GM12878 (cell line): ENCODE measurements around the gene HNRNPA0. TPM values are rescaled to one million over a fixed set of nuclear protein-coding genes. Genes with fewer than 3 reads are reported as not detected.

Source experiments
- ATAC-seq: fragments of 200-7000 bp; cut with Tn5 transposase; 3 replicates; pipeline ENCODE4 v1.9.1; 2020; ENCODE audit warnings: mild to moderate bottlenecking, moderate library complexity
- BruUV-seq: library from RNA; stranded (reverse); fragments of 400-500 nt; replicated peaks from 2 replicates; lab custom pipeline; 2021; lab: Mats Ljungman, UMichigan
- CTCF ChIA-PET: fragments of 300-600 bp; sonication (Branson Sonifier 250); formaldehyde crosslinking; extraction: SDS; loops from one replicate; lab custom pipeline; 2021; ENCODE audit warnings: inconsistent platforms; lab: Yijun Ruan, JAX
- POLR2A ChIA-PET: fragments of 350-600 bp; formaldehyde crosslinking; extraction: SDS; loops from one replicate; lab custom pipeline; 2021; ENCODE audit warnings: inconsistent platforms; lab: Charles Lee
- RAD21 ChIA-PET: fragments of 300-600 bp; sonication (Branson Sonifier 250); formaldehyde crosslinking; loops from one replicate; lab custom pipeline; 2023; ENCODE audit warnings: antibody characterized with exemption; ENCODE audit not compliant: unreplicated experiment; lab: Charles Lee
- SMC1A ChIA-PET: fragments of 300-600 bp; sonication (Branson Sonifier 250); formaldehyde crosslinking; loops from one replicate; lab custom pipeline; 2023; ENCODE audit not compliant: unreplicated experiment, uncharacterized antibody; lab: Charles Lee
- DNase-seq: peaks from one replicate; pipeline ENCODE4 v3.0.0-alpha.2; 2011; ENCODE audit warnings: low read depth, low spot score
- FAIRE-seq: peaks from 3 replicates; lab custom pipeline; 2011; peaks lifted over from hg19 to GRCh38; lab: Jason Lieb, UNC
- H2AFZ ChIP-seq: 2 replicates; pipeline ENCODE4 v1.6.0; 2011; ENCODE audit warnings: low read depth, low read length, control low read depth; ENCODE audit not compliant: control insufficient read depth
- H3K27ac ChIP-seq: 2 replicates; pipeline ENCODE4 v1.5.1; 2011; ENCODE audit warnings: control low read depth; ENCODE audit not compliant: control insufficient read depth, insufficient read depth
- H3K27me3 ChIP-seq, 2 experiments: replicated peaks in 1 of 2; 2 replicates each; pipeline versions ENCODE4 v1.6.0 to v1.6.1; 2011; ENCODE audit warnings: low read length in 1 of 2; ENCODE audit not compliant: control insufficient read depth in 2 of 2, insufficient read depth in 2 of 2
- H3K36me3 ChIP-seq, 2 experiments: 2 replicates each; pipeline ENCODE4 v1.5.1; 2011; ENCODE audit warnings: low read length in 1 of 2; ENCODE audit not compliant: control insufficient read depth in 2 of 2, insufficient read depth in 2 of 2
- H3K4me1 ChIP-seq: 2 replicates; pipeline ENCODE4 v1.6.1; 2011; ENCODE audit warnings: mild to moderate bottlenecking, low read length, moderate library complexity, mixed read lengths; ENCODE audit not compliant: control insufficient read depth, insufficient read depth
- H3K4me2 ChIP-seq: 2 replicates; pipeline ENCODE4 v1.6.0; 2011; ENCODE audit warnings: control low read depth; ENCODE audit not compliant: control insufficient read depth, insufficient read depth
- H3K4me3 ChIP-seq: fragments of 200-600 bp; sonication (generic); 2 replicates; pipeline ENCODE4 v1.5.1; 2016
- H3K79me2 ChIP-seq: 2 replicates; pipeline ENCODE4 v1.6.0; 2011; ENCODE audit warnings: low read length; ENCODE audit not compliant: control insufficient read depth, insufficient read depth
- H3K9ac ChIP-seq: 2 replicates; pipeline ENCODE4 v1.8.0; 2011; ENCODE audit warnings: low read length, control low read depth, mixed read lengths; ENCODE audit not compliant: control insufficient read depth, insufficient read depth
- H3K9me3 ChIP-seq: replicated peaks from 3 replicates; pipeline ENCODE4 v1.5.1; 2011; ENCODE audit warnings: mild to moderate bottlenecking, low read length; ENCODE audit not compliant: control insufficient read depth, insufficient read depth
- H4K20me1 ChIP-seq: 2 replicates; pipeline ENCODE4 v1.6.0; 2011; ENCODE audit not compliant: control insufficient read depth, insufficient read depth
- BMI1 ChIP-seq: fragments of 450-650 bp; IDR thresholded peaks from 2 replicates; pipeline ENCODE4 v1.6.1; 2016; ENCODE audit warnings: mild to moderate bottlenecking, moderate library complexity, borderline replicate concordance
- CBX3 ChIP-seq: fragments of 200-600 bp; sonication (generic); IDR thresholded peaks from 2 replicates; pipeline ENCODE4 v1.6.1; 2016; ENCODE audit warnings: low read depth, borderline replicate concordance
- IKZF1 ChIP-seq: fragments of 450-650 bp; conservative IDR thresholded peaks from 2 replicates; pipeline ENCODE4 v1.6.1; 2017; ENCODE audit warnings: antibody characterized with exemption, mild to moderate bottlenecking
- MEF2B ChIP-seq: fragments of 450-650 bp; IDR thresholded peaks from 2 replicates; pipeline ENCODE4 v1.6.1; 2018; ENCODE audit warnings: mild to moderate bottlenecking, moderate library complexity; ENCODE audit not compliant: partially characterized antibody, poor library complexity, severe bottlenecking
- MYC ChIP-seq: IDR thresholded peaks from 2 replicates; pipeline ENCODE4 v1.6.1; 2011; ENCODE audit warnings: mild to moderate bottlenecking, low read length, moderate library complexity, inconsistent platforms; ENCODE audit not compliant: insufficient read depth, insufficient replicate concordance, insufficient read length, severe bottlenecking
- RCOR1 ChIP-seq: conservative IDR thresholded peaks from 2 replicates; pipeline ENCODE4 v1.6.1; 2012; ENCODE audit warnings: low read depth, low read length, improper control_type of control experiment
- SREBF1 ChIP-seq: IDR thresholded peaks from 2 replicates; pipeline ENCODE4 v1.6.1; 2012; ENCODE audit warnings: mild to moderate bottlenecking, low read length
- YY1 ChIP-seq: IDR thresholded peaks from 2 replicates; pipeline ENCODE4 v1.6.1; 2011; ENCODE audit warnings: low read depth, mild to moderate bottlenecking, low read length
- ZNF384 ChIP-seq: IDR thresholded peaks from 2 replicates; pipeline ENCODE4 v1.6.1; 2012; ENCODE audit warnings: low read depth, mild to moderate bottlenecking, low read length, improper control_type of control experiment, borderline replicate concordance
- ZSCAN29 ChIP-seq: fragments of 450-650 bp; IDR thresholded peaks from 2 replicates; pipeline ENCODE4 v1.6.1; 2017; ENCODE audit warnings: mild to moderate bottlenecking, moderate library complexity
- ZZZ3 ChIP-seq: IDR thresholded peaks from 2 replicates; pipeline ENCODE4 v1.6.1; 2011; ENCODE audit warnings: low read depth; ENCODE audit not compliant: control insufficient read depth, insufficient read length
- WGBS: methylation state at CpG from one replicate; pipeline ENCODE4 v1.1.6; 2016; ENCODE audit warnings: low lambda C conversion rate; ENCODE audit not compliant: insufficient replicate concordance, insufficient coverage; ENCODE audit errors: missing lambda C conversion rate; 5-methylcytosine and 5-hydroxymethylcytosine counted together
- in situ Hi-C: fragments of 300-500 bp; cut with MboI; formaldehyde crosslinking; loops from 9 replicates; pipeline ENCODE4 v1.14.3; 2018; ENCODE audit warnings: mixed read lengths
- intact Hi-C: fragments of 100-400 bp; cut with micrococcal nuclease; formaldehyde crosslinking; loops from one replicate; pipeline ENCODE4 v1.14.2; 2022; ENCODE audit not compliant: unreplicated experiment
- polyA plus RNA-seq, 11 experiments: library from polyadenylated mRNA; depleted of rRNA in 4 of 11; unstranded in 6 of 11; stranded (reverse) in 5 of 11; fragments of >200 nt; fragmentation: Nextera tagmentation in 4 of 11; fragmentation: Illumina TruSeq in 1 of 11; extraction: Ambion mirVana in 4 of 11; extraction: Trizol in 1 of 11; gene quantifications; 1 replicate in 1 of 11; 2 replicates in 10 of 11; pipeline versions ENCODE4 v1.2.1 to v1.2.3, GENCODE V29; 2011 to 2016; ENCODE audit warnings: inconsistent platforms in 2 of 11, missing spikeins in 2 of 11, low read depth in 1 of 11
- total RNA-seq, 4 experiments: library from RNA; depleted of rRNA in 3 of 4; stranded (reverse); fragments of >200 nt in 3 of 4; fragmentation: Illumina TruSeq in 1 of 4; extraction: Trizol in 1 of 4; gene quantifications; 2 replicates each; pipeline versions ENCODE4 v1.2.1 to v1.2.3, GENCODE V29; 2013 to 2021
- TF ChIP-seq, protein P1 (sequence below): IDR thresholded peaks from 2 replicates; pipeline ENCODE4 v1.6.1; 2012; ENCODE audit warnings: low read depth, low read length, improper control_type of control experiment
- TF ChIP-seq, protein P2 (sequence below): fragments of 450-650 bp; IDR thresholded peaks from 2 replicates; pipeline ENCODE4 v1.6.1; 2017; ENCODE audit warnings: borderline replicate concordance
- TF ChIP-seq, protein P3 (sequence below): fragments of 450-650 bp; IDR thresholded peaks from 2 replicates; pipeline ENCODE4 v1.6.1; 2018; ENCODE audit warnings: mild to moderate bottlenecking, low read depth, moderate library complexity; ENCODE audit not compliant: partially characterized antibody
- TF ChIP-seq, protein P4 (sequence below): fragments of 450-650 bp; IDR thresholded peaks from 2 replicates; pipeline ENCODE4 v1.6.1; 2018; ENCODE audit warnings: borderline replicate concordance, mild to moderate bottlenecking; ENCODE audit not compliant: partially characterized antibody

Gene HNRNPA0
- total and polyA plus RNA-seq, 10 of the 15 experiments (the other 5 are each of a cell fraction or from before 2014, with no cell fraction given) = 6.3 to 45.0 (median 12.5) TPM

DNA sequence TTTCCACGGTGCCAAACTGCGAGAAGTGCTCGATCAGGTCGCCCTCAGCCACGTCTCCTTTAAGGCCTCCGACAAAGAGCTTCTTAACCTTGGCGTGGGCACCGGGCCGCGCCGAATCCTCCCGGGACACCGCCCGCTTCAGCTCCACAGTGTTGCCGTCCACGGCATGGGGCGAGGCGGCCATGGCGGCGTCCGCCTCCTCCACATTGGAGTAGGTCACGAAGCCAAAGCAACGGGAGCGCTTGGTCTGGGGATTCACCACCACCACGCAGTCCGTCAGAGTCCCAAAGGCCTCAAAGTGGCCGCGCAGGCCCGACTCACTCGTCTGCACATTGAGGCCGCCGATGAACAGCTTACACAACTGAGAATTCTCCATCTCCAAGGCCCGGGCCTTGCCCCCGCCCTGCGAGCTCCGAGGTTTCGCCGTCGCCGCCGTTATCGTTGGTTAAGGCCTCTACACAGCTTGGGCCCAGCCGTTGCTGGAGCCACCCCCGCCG lies 424 bp downstream of the HNRNPA0 start:
- peak overlapping the region; percentile 96 for H3K27ac ChIP-seq
- H3K4me1 ChIP-seq = peaks cover 22% of the 10 kb centered on the region
- 2% methylated on average over 45 of the region's 45 CpGs for whole genome bisulfite sequencing
- H3K9ac ChIP-seq = peak overlapping the region; percentile 98
- DNase-seq (no peak), ATAC-seq (peak; percentile 21), FAIRE-seq (no peak)
- POLR2A ChIA-PET = interaction anchor here (0.5 to 2.4 kb wide), 14 partner anchors 12 to 1315 kb away, joined by 3 to 14 read pairs (median 4); partner anchors contain the start of genes KLHL3 and PKD2L2
- CTCF ChIA-PET = interaction anchor here (0.8 to 2.3 kb wide), 12 partner anchors 12 to 315 kb away, joined by 3 to 22 read pairs (median 4); partner anchors contain the start of gene PKD2L2
- no peaks in the 10 kb centered on the region for H4K20me1 ChIP-seq
- no peaks in the 10 kb centered on the region for H3K9me3 ChIP-seq
- peak overlapping the region; percentile 91 for H3K4me3 ChIP-seq
- no peaks in the 10 kb centered on the region; a peak in 1 of 4 replicates for H3K36me3 ChIP-seq
- in situ Hi-C loops = no loop called here
- H3K4me2 ChIP-seq = peak overlapping the region; percentile 21; the same call in 1 of the 2 replicates
- SMC1A ChIA-PET = interaction anchor here (0.8 to 1.6 kb wide), 4 partner anchors 11 to 255 kb away, joined by 3 to 10 read pairs (median 4); partner anchors contain the start of gene PKD2L2
- intact Hi-C loops = loop anchor here (1.0 to 10.0 kb wide), 3 partner anchors 136 to 711 kb away; partner anchors contain the start of genes EGR1, FAM13B and PKD2L2
- RAD21 ChIA-PET = interaction anchor here (1.1 to 2.9 kb wide), 9 partner anchors 11 to 280 kb away, joined by 3 to 13 read pairs (median 5); partner anchors contain the start of genes KLHL3 and PKD2L2
- H3K27me3 ChIP-seq = no peaks in the 10 kb centered on the region
- TSS peak; percentile 77 for BruUV-seq
- H3K79me2 ChIP-seq = peaks cover 48% of the 10 kb centered on the region
- H2AFZ ChIP-seq = peak overlapping the region; percentile 42; the same call in 1 of the 2 replicates
- TF ChIP-seq, protein P1, sequence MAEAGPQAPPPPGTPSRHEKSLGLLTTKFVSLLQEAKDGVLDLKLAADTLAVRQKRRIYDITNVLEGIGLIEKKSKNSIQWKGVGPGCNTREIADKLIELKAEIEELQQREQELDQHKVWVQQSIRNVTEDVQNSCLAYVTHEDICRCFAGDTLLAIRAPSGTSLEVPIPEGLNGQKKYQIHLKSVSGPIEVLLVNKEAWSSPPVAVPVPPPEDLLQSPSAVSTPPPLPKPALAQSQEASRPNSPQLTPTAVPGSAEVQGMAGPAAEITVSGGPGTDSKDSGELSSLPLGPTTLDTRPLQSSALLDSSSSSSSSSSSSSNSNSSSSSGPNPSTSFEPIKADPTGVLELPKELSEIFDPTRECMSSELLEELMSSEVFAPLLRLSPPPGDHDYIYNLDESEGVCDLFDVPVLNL = no peak
- TF ChIP-seq, protein P2, sequence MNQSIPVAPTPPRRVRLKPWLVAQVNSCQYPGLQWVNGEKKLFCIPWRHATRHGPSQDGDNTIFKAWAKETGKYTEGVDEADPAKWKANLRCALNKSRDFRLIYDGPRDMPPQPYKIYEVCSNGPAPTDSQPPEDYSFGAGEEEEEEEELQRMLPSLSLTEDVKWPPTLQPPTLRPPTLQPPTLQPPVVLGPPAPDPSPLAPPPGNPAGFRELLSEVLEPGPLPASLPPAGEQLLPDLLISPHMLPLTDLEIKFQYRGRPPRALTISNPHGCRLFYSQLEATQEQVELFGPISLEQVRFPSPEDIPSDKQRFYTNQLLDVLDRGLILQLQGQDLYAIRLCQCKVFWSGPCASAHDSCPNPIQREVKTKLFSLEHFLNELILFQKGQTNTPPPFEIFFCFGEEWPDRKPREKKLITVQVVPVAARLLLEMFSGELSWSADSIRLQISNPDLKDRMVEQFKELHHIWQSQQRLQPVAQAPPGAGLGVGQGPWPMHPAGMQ = no peak
- TF ChIP-seq ZZZ3 (no peak), BMI1 (no peak), YY1 (peak; percentile 76), CBX3 (no peak), SREBF1 (no peak), IKZF1 (no peak), MEF2B (peak; percentile 26), ZSCAN29 (no peak), RCOR1 (no peak), MYC (no peak), ZNF384 (no peak)
- TF ChIP-seq, protein P3, sequence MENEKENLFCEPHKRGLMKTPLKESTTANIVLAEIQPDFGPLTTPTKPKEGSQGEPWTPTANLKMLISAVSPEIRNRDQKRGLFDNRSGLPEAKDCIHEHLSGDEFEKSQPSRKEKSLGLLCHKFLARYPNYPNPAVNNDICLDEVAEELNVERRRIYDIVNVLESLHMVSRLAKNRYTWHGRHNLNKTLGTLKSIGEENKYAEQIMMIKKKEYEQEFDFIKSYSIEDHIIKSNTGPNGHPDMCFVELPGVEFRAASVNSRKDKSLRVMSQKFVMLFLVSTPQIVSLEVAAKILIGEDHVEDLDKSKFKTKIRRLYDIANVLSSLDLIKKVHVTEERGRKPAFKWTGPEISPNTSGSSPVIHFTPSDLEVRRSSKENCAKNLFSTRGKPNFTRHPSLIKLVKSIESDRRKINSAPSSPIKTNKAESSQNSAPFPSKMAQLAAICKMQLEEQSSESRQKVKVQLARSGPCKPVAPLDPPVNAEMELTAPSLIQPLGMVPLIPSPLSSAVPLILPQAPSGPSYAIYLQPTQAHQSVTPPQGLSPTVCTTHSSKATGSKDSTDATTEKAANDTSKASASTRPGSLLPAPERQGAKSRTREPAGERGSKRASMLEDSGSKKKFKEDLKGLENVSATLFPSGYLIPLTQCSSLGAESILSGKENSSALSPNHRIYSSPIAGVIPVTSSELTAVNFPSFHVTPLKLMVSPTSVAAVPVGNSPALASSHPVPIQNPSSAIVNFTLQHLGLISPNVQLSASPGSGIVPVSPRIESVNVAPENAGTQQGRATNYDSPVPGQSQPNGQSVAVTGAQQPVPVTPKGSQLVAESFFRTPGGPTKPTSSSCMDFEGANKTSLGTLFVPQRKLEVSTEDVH = no peak
- TF ChIP-seq, protein P4, sequence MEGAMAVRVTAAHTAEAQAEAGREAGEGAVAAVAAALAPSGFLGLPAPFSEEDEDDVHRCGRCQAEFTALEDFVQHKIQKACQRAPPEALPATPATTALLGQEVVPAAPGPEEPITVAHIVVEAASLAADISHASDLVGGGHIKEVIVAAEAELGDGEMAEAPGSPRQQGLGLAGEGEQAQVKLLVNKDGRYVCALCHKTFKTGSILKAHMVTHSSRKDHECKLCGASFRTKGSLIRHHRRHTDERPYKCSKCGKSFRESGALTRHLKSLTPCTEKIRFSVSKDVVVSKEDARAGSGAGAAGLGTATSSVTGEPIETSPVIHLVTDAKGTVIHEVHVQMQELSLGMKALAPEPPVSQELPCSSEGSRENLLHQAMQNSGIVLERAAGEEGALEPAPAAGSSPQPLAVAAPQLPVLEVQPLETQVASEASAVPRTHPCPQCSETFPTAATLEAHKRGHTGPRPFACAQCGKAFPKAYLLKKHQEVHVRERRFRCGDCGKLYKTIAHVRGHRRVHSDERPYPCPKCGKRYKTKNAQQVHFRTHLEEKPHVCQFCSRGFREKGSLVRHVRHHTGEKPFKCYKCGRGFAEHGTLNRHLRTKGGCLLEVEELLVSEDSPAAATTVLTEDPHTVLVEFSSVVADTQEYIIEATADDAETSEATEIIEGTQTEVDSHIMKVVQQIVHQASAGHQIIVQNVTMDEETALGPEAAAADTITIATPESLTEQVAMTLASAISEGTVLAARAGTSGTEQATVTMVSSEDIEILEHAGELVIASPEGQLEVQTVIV = no peak
